BE2C (cell line): ENCODE measurements around the gene MEOX2.

Experiments
- DNase-seq: peaks from one replicate; pipeline ENCODE4 v3.0.0-alpha.2; 2020
- H3K27me3 ChIP-seq: fragments of 250-450 bp; sonication (Bioruptor Pico); 2 replicates; pipeline ENCODE4 v1.5.1; 2020; ENCODE audit warnings: mild to moderate bottlenecking
- H3K36me3 ChIP-seq: fragments of 250-450 bp; sonication (Bioruptor Pico); 2 replicates; pipeline ENCODE4 v1.5.1; 2020; ENCODE audit warnings: mild to moderate bottlenecking
- H3K4me1 ChIP-seq: fragments of 250-450 bp; sonication (Bioruptor Pico); 2 replicates; pipeline ENCODE4 v1.5.1; 2020
- H3K4me3 ChIP-seq: 2 replicates; pipeline ENCODE4 v1.5.1; 2011; ENCODE audit warnings: low read depth, low read length
- H3K9me3 ChIP-seq: fragments of 250-450 bp; sonication (Bioruptor Pico); 2 replicates; pipeline ENCODE4 v1.5.1; 2020
- TF ChIP-seq, protein P1 (sequence below): IDR thresholded peaks from 2 replicates; pipeline ENCODE4 v1.5.1; 2012; ENCODE audit warnings: mild to moderate bottlenecking, low read depth, low read length

The MEOX2 gene

DNA sequence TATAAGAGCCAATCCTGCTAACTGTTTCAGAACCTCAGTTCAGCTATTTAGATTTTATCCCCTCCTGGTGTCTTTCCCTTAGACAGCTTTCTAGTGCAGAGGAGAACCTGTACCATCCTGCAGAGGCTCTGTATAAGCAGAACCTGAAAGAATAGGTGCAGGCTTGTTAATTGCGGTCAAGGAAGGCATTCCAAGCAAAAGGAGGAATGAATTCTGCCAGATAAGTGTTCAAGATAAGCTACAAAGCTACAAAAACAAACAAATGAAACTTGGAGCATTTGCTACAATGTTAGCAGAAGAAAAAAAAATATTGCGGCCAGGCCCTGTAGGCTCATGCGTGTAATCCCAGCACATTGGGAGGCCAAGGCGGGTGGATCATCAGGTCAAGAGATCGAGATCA is 92.0 kb downstream of the MEOX2 start:
- no peaks in the 10 kb centered on the region for H3K27me3 ChIP-seq
- H3K4me1 ChIP-seq = no peaks in the 10 kb centered on the region
- H3K36me3 ChIP-seq = no peaks in the 10 kb centered on the region
- no peak for DNase-seq
- H3K9me3 ChIP-seq = no peaks in the 10 kb centered on the region
- TF ChIP-seq, protein P1, sequence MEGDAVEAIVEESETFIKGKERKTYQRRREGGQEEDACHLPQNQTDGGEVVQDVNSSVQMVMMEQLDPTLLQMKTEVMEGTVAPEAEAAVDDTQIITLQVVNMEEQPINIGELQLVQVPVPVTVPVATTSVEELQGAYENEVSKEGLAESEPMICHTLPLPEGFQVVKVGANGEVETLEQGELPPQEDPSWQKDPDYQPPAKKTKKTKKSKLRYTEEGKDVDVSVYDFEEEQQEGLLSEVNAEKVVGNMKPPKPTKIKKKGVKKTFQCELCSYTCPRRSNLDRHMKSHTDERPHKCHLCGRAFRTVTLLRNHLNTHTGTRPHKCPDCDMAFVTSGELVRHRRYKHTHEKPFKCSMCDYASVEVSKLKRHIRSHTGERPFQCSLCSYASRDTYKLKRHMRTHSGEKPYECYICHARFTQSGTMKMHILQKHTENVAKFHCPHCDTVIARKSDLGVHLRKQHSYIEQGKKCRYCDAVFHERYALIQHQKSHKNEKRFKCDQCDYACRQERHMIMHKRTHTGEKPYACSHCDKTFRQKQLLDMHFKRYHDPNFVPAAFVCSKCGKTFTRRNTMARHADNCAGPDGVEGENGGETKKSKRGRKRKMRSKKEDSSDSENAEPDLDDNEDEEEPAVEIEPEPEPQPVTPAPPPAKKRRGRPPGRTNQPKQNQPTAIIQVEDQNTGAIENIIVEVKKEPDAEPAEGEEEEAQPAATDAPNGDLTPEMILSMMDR = no peak
- no peak overlapping the region for H3K4me3 ChIP-seq

DNA sequence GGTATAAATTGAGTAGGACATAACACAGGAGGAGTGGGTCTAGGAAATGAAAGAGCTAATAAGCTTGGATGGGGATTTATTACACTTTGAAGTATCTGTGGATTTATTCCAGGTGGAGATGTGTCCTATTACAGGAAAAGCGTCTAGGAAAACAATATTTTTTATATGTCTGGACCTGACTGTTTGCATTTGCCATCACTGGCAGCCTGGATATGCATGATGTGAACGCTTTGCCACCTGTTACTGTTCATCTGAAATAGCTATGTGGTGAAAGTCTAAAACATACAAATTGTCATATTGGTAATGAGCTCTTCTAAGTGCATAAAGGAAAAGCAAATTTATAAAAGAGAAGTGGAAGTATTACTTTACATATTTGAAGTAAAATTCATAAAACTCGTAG is 93.1 kb downstream of the MEOX2 start:
- H3K9me3 ChIP-seq = no peaks in the 10 kb centered on the region
- no peaks in the 10 kb centered on the region for H3K4me1 ChIP-seq
- no peaks in the 10 kb centered on the region for H3K27me3 ChIP-seq
- no peak for DNase-seq
- no peaks in the 10 kb centered on the region for H3K36me3 ChIP-seq
- H3K4me3 ChIP-seq = no peak overlapping the region
- TF ChIP-seq, protein P1 = no peak

DNA sequence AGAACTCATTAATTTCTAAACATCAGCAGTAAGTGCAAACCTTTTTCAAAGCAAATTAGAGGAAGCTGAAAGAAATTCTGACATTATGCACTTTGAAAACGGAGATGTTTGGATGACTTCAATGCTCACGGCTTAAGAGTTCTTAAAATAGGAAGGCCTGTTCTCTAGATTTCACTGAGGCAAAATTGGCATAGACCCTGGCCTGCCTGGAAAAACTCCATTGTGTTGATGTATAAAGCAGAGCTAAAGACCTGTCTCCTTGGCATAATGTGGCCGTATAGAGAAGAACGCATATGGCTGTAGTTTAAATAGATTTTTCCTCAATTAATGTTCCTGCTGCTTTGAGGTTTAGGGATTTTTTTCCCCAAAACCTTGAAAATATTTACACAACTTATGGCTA is 100.2 kb downstream of the MEOX2 start:
- DNase-seq = no peak

DNA sequence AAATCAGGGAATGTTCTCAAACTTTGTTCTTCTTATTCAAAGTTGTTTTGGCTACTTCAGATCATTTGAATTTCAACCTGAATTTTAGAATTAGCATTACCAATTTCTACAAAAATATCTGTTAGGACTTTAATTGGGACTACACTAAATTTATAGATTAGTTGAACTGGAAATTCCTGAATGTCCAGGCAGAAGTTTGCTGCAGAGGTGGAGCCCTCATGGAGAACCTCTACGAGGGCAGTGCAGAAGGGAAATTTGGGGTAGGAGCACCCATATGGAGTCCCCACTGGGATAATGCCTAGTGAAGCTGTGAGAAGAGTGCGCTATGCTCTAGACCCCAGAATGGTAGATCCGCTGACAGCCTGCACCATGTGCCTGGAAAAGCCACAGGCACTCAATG is 101.9 kb downstream of the MEOX2 start:
- Histone ChIP-seq H3K4me1 (no peaks in the 10 kb centered on the region), H3K36me3 (no peaks in the 10 kb centered on the region), H3K4me3 (no peak overlapping the region), H3K27me3 (no peaks in the 10 kb centered on the region), H3K9me3 (no peaks in the 10 kb centered on the region)
- TF ChIP-seq, protein P1 = no peak
- no peak for DNase-seq

More for the DNA sequence above, 100.2 kb downstream of the MEOX2 start:
- TF ChIP-seq, protein P1 = no peak
- Histone ChIP-seq H3K36me3 (no peaks in the 10 kb centered on the region), H3K4me1 (no peaks in the 10 kb centered on the region), H3K9me3 (no peaks in the 10 kb centered on the region), H3K4me3 (no peak overlapping the region), H3K27me3 (no peaks in the 10 kb centered on the region)

DNA sequence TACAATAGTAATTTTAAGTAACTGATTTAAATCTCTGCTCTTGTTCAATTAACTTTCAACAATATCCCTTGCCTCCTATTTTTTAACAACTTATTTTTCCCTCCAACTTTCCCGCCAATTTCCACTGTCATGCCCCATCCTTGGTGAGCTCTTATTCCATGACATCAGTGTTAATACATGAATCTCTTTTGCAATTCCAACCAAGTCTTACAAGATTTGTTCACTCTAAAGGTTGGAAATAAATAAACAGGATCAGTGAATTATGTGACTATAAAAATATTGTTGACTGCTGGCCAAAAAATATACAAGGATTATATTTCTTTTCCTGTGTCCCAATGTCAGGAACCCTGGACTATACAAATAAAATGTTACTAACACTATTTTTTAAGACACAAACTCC is 103.7 kb downstream of the MEOX2 start:
- Histone ChIP-seq H3K36me3 (no peaks in the 10 kb centered on the region), H3K4me1 (no peaks in the 10 kb centered on the region), H3K9me3 (no peaks in the 10 kb centered on the region), H3K27me3 (no peaks in the 10 kb centered on the region), H3K4me3 (no peak overlapping the region)
- DNase-seq = no peak
- TF ChIP-seq, protein P1 = no peak

DNA sequence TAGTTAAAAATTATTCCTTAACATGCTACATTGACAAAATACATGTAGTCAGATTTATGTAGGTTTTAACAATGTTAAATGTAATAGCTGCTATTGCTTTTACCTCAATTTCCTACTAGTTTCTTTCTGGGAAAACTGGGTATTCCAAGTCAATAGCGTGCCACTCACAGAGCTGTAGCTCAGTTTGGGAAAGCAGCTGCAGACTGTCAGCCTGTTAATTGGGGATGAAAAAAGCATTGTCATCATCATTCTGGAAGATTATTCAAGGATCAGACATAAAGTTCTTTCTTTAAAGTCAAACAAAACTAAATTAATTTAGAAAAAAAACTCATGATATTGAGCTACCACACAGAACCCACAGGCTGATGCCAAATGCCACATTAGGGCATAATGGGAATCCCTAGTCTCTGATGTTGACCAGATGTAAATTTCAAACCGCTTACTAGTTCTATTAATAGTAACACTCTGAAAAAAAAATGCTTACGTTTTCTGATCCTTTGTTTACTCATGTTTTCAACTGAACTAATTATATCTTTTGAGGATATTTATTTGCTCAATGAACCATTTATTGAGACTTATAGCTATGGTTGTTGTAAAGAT is 105.0 kb downstream of the MEOX2 start:
- no peak overlapping the region for H3K4me3 ChIP-seq
- no peaks in the 10 kb centered on the region for H3K27me3 ChIP-seq
- no peaks in the 10 kb centered on the region for H3K36me3 ChIP-seq
- no peaks in the 10 kb centered on the region for H3K9me3 ChIP-seq
- no peak for DNase-seq
- TF ChIP-seq, protein P1 = no peak
- H3K4me1 ChIP-seq = no peaks in the 10 kb centered on the region
